ENCODE measurements around the gene DLGAP1.

The DLGAP1 gene

DNA sequence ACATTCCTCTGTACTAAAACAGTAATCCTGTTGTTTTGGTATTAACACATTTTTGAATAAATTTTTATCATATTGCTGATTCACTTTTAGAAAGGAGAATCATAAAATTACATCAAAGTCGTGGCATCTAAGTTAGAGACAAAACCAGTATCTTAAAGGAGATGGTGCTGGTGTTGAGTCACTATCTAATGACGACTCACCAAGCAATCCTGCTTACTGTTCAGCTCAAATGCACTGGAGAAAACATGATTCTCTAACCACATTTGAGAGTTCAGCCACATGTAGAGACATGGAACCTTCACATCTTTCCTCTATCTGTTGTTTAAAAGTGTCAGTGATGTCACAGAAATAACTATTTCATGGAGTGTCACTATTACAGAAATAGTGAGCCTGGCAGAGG lies 531.4 kb downstream of the DLGAP1 start:
- Histone ChIP-seq H2BK5ac (ENCODE audit: low read length) (no peak overlapping the region), H3K79me1 (ENCODE audit: low read length) (no peaks in the 10 kb centered on the region), H3K4me2 (ENCODE audit: low read length) (no peak overlapping the region), H3K79me2 (ENCODE audit: control insufficient read depth, insufficient read depth, low read length) (no peaks in the 10 kb centered on the region), H3K36me3 (ENCODE audit: control insufficient read depth, insufficient read depth, low read length) (no peaks in the 10 kb centered on the region), H2BK15ac (replicated peaks; ENCODE audit: low read depth) (no peak overlapping the region), H4K5ac (ENCODE audit: low read length) (no peak overlapping the region), H3K23ac (ENCODE audit: low read length) (no peak overlapping the region), H3K27me3 (ENCODE audit: insufficient read depth, low read length, poor library complexity) (no peaks in the 10 kb centered on the region), H3K18ac (ENCODE audit: low read length) (no peak overlapping the region), H3K4me1 (ENCODE audit: control insufficient read depth, low read depth, low read length) (no peaks in the 10 kb centered on the region), H3K27ac (ENCODE audit: low read depth, low read length) (no peak overlapping the region), H3K56ac (ENCODE audit: low read length) (no peak overlapping the region), H3K4me3 (ENCODE audit: low read length) (no peak overlapping the region), H2BK120ac (ENCODE audit: low read depth, low read length) (no peak overlapping the region), H4K8ac (ENCODE audit: low read depth, low read length) (no peak overlapping the region), H3K4ac (ENCODE audit: low read depth, low read length) (no peak overlapping the region), H2AK5ac (ENCODE audit: low read length) (no peak overlapping the region), H3K9ac (ENCODE audit: low read length) (no peak overlapping the region)
- no CpG with 5 or more reads among the region's 2 CpGs for WGBS (ENCODE audit: extremely low coverage, insufficient coverage, low lambda C conversion rate)
- no peak for DNase-seq

- no peak overlapping the region for H2AK5ac ChIP-seq (ENCODE audit: low read length)
- H3K79me2 ChIP-seq (ENCODE audit: control insufficient read depth, insufficient read depth, low read length), result no peaks in the 10 kb centered on the region
- H3K79me1 ChIP-seq (ENCODE audit: low read length), result no peaks in the 10 kb centered on the region
- no peak overlapping the region for H2BK15ac ChIP-seq (replicated peaks; ENCODE audit: low read depth)
- WGBS (ENCODE audit: extremely low coverage, insufficient coverage, low lambda C conversion rate), result no CpG with 5 or more reads among the region's 3 CpGs
- H3K4me2 ChIP-seq (ENCODE audit: low read length), result no peak overlapping the region
- no peaks in the 10 kb centered on the region for H3K36me3 ChIP-seq (ENCODE audit: control insufficient read depth, insufficient read depth, low read length)
- no peak overlapping the region for H3K27ac ChIP-seq (ENCODE audit: low read depth, low read length)
- no peak overlapping the region for H3K4me3 ChIP-seq (ENCODE audit: low read length)
- no peaks in the 10 kb centered on the region for H3K4me1 ChIP-seq (ENCODE audit: control insufficient read depth, low read depth, low read length)
- no peak overlapping the region for H4K8ac ChIP-seq (ENCODE audit: low read depth, low read length)
- H4K5ac ChIP-seq (ENCODE audit: low read length), result no peak overlapping the region
- H2BK5ac ChIP-seq (ENCODE audit: low read length), result no peak overlapping the region
- no peak for DNase-seq
- no peak overlapping the region for H3K9ac ChIP-seq (ENCODE audit: low read length)
- no peak overlapping the region for H3K23ac ChIP-seq (ENCODE audit: low read length)
- H3K18ac ChIP-seq (ENCODE audit: low read length), result no peak overlapping the region
- no peaks in the 10 kb centered on the region for H3K27me3 ChIP-seq (ENCODE audit: insufficient read depth, low read length, poor library complexity)
- H3K56ac ChIP-seq (ENCODE audit: low read length), result no peak overlapping the region
- H2BK120ac ChIP-seq (ENCODE audit: low read depth, low read length), result no peak overlapping the region
- H3K4ac ChIP-seq (ENCODE audit: low read depth, low read length), result no peak overlapping the region
Observed at GRCh38 chr18:3921826-3922225, 533.3 kb downstream of the DLGAP1 start.

DNA sequence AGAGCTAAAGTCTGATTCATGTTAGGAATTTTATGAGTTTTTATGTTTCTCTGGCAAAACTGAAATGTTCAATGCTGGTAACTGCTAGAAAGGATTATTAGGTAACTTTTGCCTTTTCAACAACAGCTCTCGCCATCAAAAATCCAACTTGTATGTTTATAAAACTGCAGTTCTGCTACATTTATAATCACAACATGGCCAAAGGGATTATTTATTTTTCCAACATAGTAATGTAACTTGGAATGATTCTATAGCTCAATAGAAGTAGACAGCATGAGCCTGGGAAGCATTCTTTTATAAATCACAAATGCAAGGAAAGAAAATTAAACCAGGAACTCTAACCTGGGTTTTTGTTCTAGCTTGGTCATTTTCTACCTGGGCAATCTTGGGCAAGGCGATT lies 534.3 kb downstream of the DLGAP1 start:
- Histone ChIP-seq H2BK5ac (ENCODE audit: low read length) (no peak overlapping the region), H3K79me2 (ENCODE audit: control insufficient read depth, insufficient read depth, low read length) (no peaks in the 10 kb centered on the region), H3K4me2 (ENCODE audit: low read length) (no peak overlapping the region), H3K27me3 (ENCODE audit: insufficient read depth, low read length, poor library complexity) (no peaks in the 10 kb centered on the region), H3K23ac (ENCODE audit: low read length) (no peak overlapping the region), H3K9ac (ENCODE audit: low read length) (no peak overlapping the region), H3K4me1 (ENCODE audit: control insufficient read depth, low read depth, low read length) (no peaks in the 10 kb centered on the region), H3K4me3 (ENCODE audit: low read length) (no peak overlapping the region), H2AK5ac (ENCODE audit: low read length) (no peak overlapping the region), H2BK15ac (replicated peaks; ENCODE audit: low read depth) (no peak overlapping the region), H4K5ac (ENCODE audit: low read length) (no peak overlapping the region), H4K8ac (ENCODE audit: low read depth, low read length) (no peak overlapping the region), H2BK120ac (ENCODE audit: low read depth, low read length) (no peak overlapping the region), H3K27ac (ENCODE audit: low read depth, low read length) (no peak overlapping the region), H3K4ac (ENCODE audit: low read depth, low read length) (no peak overlapping the region), H3K18ac (ENCODE audit: low read length) (no peak overlapping the region), H3K79me1 (ENCODE audit: low read length) (no peaks in the 10 kb centered on the region), H3K56ac (ENCODE audit: low read length) (no peak overlapping the region), H3K36me3 (ENCODE audit: control insufficient read depth, insufficient read depth, low read length) (no peaks in the 10 kb centered on the region)
- WGBS (ENCODE audit: extremely low coverage, insufficient coverage, low lambda C conversion rate), result no CpG with 5 or more reads among the region's 2 CpGs
- DNase-seq, result no peak

GRCh38 chr18:3919396-3920061 lies 535.6 kb downstream of the DLGAP1 start:
- Histone ChIP-seq H3K79me2 (ENCODE audit: control insufficient read depth, insufficient read depth, low read length) (no peaks in the 10 kb centered on the region), H3K27me3 (ENCODE audit: insufficient read depth, low read length, poor library complexity) (no peaks in the 10 kb centered on the region), H4K5ac (ENCODE audit: low read length) (no peak overlapping the region), H3K4ac (ENCODE audit: low read depth, low read length) (no peak overlapping the region), H3K36me3 (ENCODE audit: control insufficient read depth, insufficient read depth, low read length) (no peaks in the 10 kb centered on the region), H2BK120ac (ENCODE audit: low read depth, low read length) (no peak overlapping the region), H3K56ac (ENCODE audit: low read length) (no peak overlapping the region), H3K4me1 (ENCODE audit: control insufficient read depth, low read depth, low read length) (no peaks in the 10 kb centered on the region), H3K79me1 (ENCODE audit: low read length) (no peaks in the 10 kb centered on the region), H2BK5ac (ENCODE audit: low read length) (no peak overlapping the region), H3K4me3 (ENCODE audit: low read length) (no peak overlapping the region), H3K23ac (ENCODE audit: low read length) (no peak overlapping the region), H3K4me2 (ENCODE audit: low read length) (no peak overlapping the region), H2BK15ac (replicated peaks; ENCODE audit: low read depth) (no peak overlapping the region), H2AK5ac (ENCODE audit: low read length) (no peak overlapping the region), H3K27ac (ENCODE audit: low read depth, low read length) (no peak overlapping the region), H4K8ac (ENCODE audit: low read depth, low read length) (no peak overlapping the region), H3K18ac (ENCODE audit: low read length) (no peak overlapping the region), H3K9ac (ENCODE audit: low read length) (no peak overlapping the region)
- DNase-seq, result peak; percentile 14
- no CpG with 5 or more reads among the region's 2 CpGs for WGBS (ENCODE audit: extremely low coverage, insufficient coverage, low lambda C conversion rate)

- Histone ChIP-seq H3K27me3 (ENCODE audit: insufficient read depth, low read length, poor library complexity) (no peaks in the 10 kb centered on the region), H3K4me2 (ENCODE audit: low read length) (no peak overlapping the region), H2BK15ac (replicated peaks; ENCODE audit: low read depth) (no peak overlapping the region), H2BK120ac (ENCODE audit: low read depth, low read length) (no peak overlapping the region), H3K56ac (ENCODE audit: low read length) (no peak overlapping the region), H2BK5ac (ENCODE audit: low read length) (no peak overlapping the region), H3K18ac (ENCODE audit: low read length) (no peak overlapping the region), H3K79me2 (ENCODE audit: control insufficient read depth, insufficient read depth, low read length) (no peaks in the 10 kb centered on the region), H3K36me3 (ENCODE audit: control insufficient read depth, insufficient read depth, low read length) (no peaks in the 10 kb centered on the region), H3K4me1 (ENCODE audit: control insufficient read depth, low read depth, low read length) (no peaks in the 10 kb centered on the region), H4K8ac (ENCODE audit: low read depth, low read length) (no peak overlapping the region), H3K9ac (ENCODE audit: low read length) (no peak overlapping the region), H3K23ac (ENCODE audit: low read length) (no peak overlapping the region), H3K79me1 (ENCODE audit: low read length) (no peaks in the 10 kb centered on the region), H3K27ac (ENCODE audit: low read depth, low read length) (no peak overlapping the region), H3K4me3 (ENCODE audit: low read length) (no peak overlapping the region), H2AK5ac (ENCODE audit: low read length) (no peak overlapping the region), H4K5ac (ENCODE audit: low read length) (no peak overlapping the region), H3K4ac (ENCODE audit: low read depth, low read length) (no peak overlapping the region)
- WGBS (ENCODE audit: extremely low coverage, insufficient coverage, low lambda C conversion rate), result no CpG with 5 or more reads among the region's 7 CpGs
- no peak for DNase-seq
Observed at GRCh38 chr18:3916082-3916481, 539.0 kb downstream of the DLGAP1 start.
